Activated T-cell treated with anti-CD3 and anti-CD28 coated beads, Interleukin-2, amount 50 U/mL, for 72 hours (primary cell): ENCODE results near the gene YIPF4. TPM values are rescaled to one million over a fixed set of nuclear protein-coding genes. Genes with fewer than 3 reads are reported as not detected.

Source experiments
- ATAC-seq, 2 donors: fragments of 150-1000 bp; cut with Tn5 transposase; replicated peaks in 1 of 2; 2 replicates each; pipeline ENCODE4 v1.10.0; 2021; ENCODE audit warnings: moderate library complexity in 2 of 2, mild to moderate bottlenecking in 1 of 2
- DNase-seq, 2 donors: peaks; one replicate each; pipeline ENCODE4 v3.0.0; 2021 to 2022; ENCODE audit warnings: mixed read lengths in 1 of 2
- H3K27ac Mint-ChIP-seq: one replicate; pipeline ENCODE4 v1.8.0; 2022; ENCODE audit warnings: mild to moderate bottlenecking, moderate library complexity, mixed read lengths
- H3K27me3 Mint-ChIP-seq: one replicate; pipeline ENCODE4 v1.8.0; 2022; ENCODE audit warnings: low read depth, mixed read lengths
- H3K36me3 Mint-ChIP-seq, 2 donors: one replicate each; pipeline ENCODE4 v1.8.0; 2022; ENCODE audit warnings: mixed read lengths in 2 of 2, mild to moderate bottlenecking in 1 of 2; ENCODE audit not compliant: insufficient read depth in 2 of 2
- H3K4me1 Mint-ChIP-seq: one replicate; pipeline ENCODE4 v1.8.0; 2022; ENCODE audit warnings: low read depth, mixed read lengths
- H3K4me3 Mint-ChIP-seq, 2 donors: one replicate each; pipeline ENCODE4 v1.8.0; 2022; ENCODE audit warnings: mild to moderate bottlenecking in 2 of 2, mixed read lengths in 2 of 2, moderate library complexity in 2 of 2
- H3K9me3 Mint-ChIP-seq, 2 donors: one replicate each; pipeline ENCODE4 v1.8.0; 2022; ENCODE audit warnings: mixed read lengths in 2 of 2
- total RNA-seq, 2 donors: library from RNA; stranded (reverse); gene quantifications; one replicate each; pipeline ENCODE4 v1.2.3, GENCODE V29; 2022

Gene YIPF4
- total RNA-seq: 10 to 100 TPM; 48.7 to 57.7 TPM

DNA sequence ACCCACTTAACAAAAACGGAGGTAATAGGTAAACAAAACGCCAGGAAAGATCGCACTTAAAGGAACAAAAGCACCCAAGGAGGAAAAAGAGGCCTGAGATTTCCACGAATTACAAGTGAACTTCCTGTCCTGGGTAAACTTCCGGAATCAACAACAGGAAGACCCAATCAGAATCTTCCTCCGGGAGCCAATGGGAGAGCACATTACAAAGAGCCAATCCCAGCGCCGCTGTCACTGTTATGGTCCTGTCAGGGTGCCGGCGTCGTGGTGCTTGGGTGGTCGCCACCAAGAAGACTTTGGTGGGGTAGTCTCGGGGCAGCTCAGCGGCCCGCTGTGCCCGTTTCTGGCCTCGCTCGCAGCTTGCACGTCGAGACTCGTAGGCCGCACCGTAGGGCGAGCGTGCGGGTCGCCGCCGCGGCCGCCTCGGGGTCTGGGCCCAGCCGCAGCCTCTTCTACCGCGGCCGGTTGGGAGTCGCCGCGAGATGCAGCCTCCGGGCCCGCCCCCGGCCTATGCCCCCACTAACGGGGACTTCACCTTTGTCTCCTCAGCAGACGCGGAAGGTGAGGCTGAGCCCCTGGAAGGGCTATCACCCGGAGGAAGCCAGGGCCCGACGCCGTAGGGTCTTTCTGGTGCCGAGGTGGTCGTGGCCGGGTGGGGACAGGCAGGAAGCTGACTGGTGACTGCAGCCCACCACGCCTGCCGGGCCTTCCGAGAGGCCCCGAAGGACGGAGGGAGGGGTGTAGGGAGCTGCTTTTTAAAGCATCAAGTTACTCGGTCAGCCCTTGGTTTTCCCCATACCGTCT, at the start of gene YIPF4:
Gene YIPF4 (plus strand): TSS at position 231 of the 804 bp plus-strand sequence. CDS start 252 bp downstream, at position 483.
- Mint-ChIP-seq H3K4me1 (peaks cover 20% of the 10 kb centered on the region), H3K36me3 (peaks cover 5 to 6% of the 10 kb centered on the region in 2 donors), H3K9me3 (no peaks in the 10 kb centered on the region), H3K4me3 (peak within 1 kb of the TSS; percentile 80 to 98), H3K27me3 (no peaks in the 10 kb centered on the region), H3K27ac (peak within 1 kb of the TSS; percentile 99)
- peak; percentile 87 to 90 for DNase-seq
- peak; percentile 98 for ATAC-seq

DNA sequence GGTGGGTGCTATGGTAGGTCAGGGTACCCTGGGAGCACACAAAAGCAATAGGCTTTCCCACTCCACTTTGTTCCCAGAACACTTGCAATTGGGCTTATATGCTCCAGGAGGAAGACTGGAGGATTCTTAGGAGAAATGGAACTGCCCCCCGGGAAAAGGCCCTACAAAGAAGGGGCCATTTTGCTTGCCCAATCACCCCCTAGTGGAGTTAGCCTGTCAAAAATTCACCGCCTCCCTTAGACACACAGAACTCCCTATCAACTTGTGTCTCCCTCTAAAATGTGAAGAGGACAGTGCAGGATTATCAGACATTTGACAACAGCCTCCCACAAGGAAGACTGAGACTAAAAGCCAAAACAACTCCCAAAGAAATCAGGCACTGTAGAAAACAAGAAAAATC, 49.5 kb upstream of the YIPF4 start:
- H3K9me3 Mint-ChIP-seq: peaks cover 0 to 2% of the 10 kb centered on the region in 2 donors
- no peaks in the 10 kb centered on the region for H3K4me1 Mint-ChIP-seq
- no peak overlapping the region for H3K27ac Mint-ChIP-seq
- H3K36me3 Mint-ChIP-seq: no peaks in the 10 kb centered on the region
- no peak overlapping the region for H3K4me3 Mint-ChIP-seq
- H3K27me3 Mint-ChIP-seq: no peaks in the 10 kb centered on the region
- ATAC-seq: no peak
- no peak for DNase-seq

DNA sequence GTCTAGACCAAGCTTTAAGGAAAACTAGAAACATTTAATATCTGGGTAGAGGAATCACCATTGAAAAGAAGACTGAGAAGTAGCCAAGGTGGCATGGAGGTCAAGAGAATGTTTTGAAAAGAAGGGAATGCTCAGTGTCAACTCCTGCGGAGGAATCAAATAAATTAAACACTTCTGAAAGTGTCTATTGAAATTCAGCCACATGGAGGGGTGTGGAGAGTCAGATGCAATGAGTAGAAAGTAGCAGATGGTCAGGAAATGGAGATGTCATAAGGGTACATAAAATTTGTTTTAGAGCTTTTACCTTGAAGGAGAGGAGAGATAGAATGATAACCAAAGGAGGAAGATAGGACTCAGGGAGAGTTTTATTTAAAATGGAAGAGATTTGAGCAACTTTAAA, 48.1 kb upstream of the YIPF4 start:
- ATAC-seq (no peak), DNase-seq (no peak)
- no peaks in the 10 kb centered on the region for H3K27me3 Mint-ChIP-seq
- H3K9me3 Mint-ChIP-seq: peaks cover 0 to 2% of the 10 kb centered on the region in 2 donors
- no peak overlapping the region for H3K4me3 Mint-ChIP-seq
- H3K4me1 Mint-ChIP-seq: no peaks in the 10 kb centered on the region
- H3K36me3 Mint-ChIP-seq: no peaks in the 10 kb centered on the region
- no peak overlapping the region for H3K27ac Mint-ChIP-seq

DNA sequence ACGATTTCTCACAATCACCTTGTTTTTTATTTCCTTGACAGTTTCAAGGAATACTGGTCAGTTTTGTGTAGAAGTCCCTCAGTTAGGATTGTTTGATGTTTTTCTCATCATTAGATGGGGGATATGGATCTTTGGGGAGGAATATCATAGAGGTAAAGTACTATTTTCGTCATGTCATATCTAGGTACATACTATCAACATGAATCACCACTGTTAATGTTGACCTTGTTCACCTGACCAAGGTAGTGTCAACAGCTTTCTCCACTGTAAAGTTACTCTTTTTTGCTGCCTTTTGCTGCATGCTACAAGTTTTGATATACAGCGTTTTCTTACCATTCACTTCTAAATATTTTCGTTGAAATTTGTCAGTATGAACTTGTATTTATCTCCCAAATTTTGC, 45.7 kb upstream of the YIPF4 start:
- ATAC-seq (no peak), DNase-seq (no peak)
- Mint-ChIP-seq H3K4me3 (no peak overlapping the region), H3K9me3 (peaks cover 0 to 2% of the 10 kb centered on the region in 2 donors), H3K27me3 (no peaks in the 10 kb centered on the region), H3K36me3 (peaks cover 1 to 3% of the 10 kb centered on the region in 2 donors), H3K27ac (no peak overlapping the region), H3K4me1 (no peaks in the 10 kb centered on the region)

DNA sequence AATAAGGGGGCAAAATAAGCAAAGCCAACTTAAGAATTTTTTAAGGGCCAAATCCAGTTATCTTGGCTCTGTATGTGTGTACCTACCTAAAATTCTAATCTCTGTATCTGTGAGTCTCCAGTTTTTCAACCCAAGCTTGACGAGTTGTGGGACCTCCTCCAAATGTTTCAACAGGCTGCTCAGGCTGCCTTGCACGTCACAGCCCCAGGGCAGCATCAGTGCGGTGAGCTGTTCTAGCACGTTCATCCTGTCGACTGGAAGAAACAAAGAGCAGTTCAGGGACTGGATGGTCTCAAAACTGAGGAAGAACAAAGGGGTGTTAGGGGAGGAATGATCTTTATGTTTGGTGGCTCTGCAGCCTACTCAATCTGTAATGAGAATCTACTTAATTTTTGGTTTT, 42.4 kb upstream of the YIPF4 start:
- H3K9me3 Mint-ChIP-seq: peaks cover 0 to 2% of the 10 kb centered on the region in 2 donors
- DNase-seq (no peak), ATAC-seq (no peak)
- H3K4me1 Mint-ChIP-seq: no peaks in the 10 kb centered on the region
- H3K27ac Mint-ChIP-seq: no peak overlapping the region
- H3K27me3 Mint-ChIP-seq: no peaks in the 10 kb centered on the region
- peaks cover 1 to 3% of the 10 kb centered on the region in 2 donors for H3K36me3 Mint-ChIP-seq
- no peak overlapping the region for H3K4me3 Mint-ChIP-seq

DNA sequence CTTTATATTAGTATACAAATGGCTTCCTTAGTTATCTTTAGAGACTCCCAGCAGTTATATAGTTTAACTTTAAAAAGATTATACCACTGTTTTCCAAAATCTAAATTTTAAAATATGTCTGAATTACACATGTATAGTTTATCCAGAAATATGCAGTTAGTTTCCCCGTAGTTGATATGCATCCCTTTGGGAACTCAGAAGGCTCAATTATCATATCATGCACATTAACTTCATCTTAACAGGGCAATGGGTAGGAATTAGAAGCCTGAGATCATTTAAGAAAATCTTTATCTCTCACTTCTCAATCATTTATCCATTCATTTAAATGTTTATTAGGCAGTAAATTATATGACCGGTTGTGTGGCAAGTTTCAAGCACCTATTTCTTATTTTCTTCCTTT, 40.2 kb upstream of the YIPF4 start:
- Mint-ChIP-seq H3K9me3 (peaks cover 0 to under 1% of the 10 kb centered on the region in 2 donors), H3K4me1 (no peaks in the 10 kb centered on the region), H3K27ac (no peak overlapping the region), H3K27me3 (no peaks in the 10 kb centered on the region), H3K36me3 (peaks cover 1 to 3% of the 10 kb centered on the region in 2 donors), H3K4me3 (no peak overlapping the region)
- DNase-seq (no peak), ATAC-seq (no peak)

DNA sequence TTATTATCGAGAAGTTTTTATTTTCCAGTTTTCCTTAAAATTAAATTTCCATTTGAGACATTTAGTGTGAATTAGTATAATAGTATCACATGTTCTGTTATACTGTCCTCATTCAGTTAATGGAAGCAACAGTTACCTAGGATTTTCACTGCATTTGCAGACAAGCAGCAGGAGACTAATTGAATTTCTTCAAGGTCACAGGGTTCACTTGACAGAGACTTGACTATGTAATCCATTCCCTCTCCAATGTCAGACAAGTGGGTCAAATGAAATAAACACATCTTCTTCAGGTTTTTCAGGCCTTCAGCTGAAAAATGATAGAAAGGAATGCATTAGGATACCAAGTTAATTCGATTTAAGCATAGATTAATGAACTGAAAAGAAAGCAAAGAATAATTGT, 39.7 kb upstream of the YIPF4 start:
- Mint-ChIP-seq H3K9me3 (no peaks in the 10 kb centered on the region), H3K4me1 (no peaks in the 10 kb centered on the region), H3K36me3 (peaks cover 1 to 3% of the 10 kb centered on the region in 2 donors), H3K4me3 (no peak overlapping the region), H3K27me3 (no peaks in the 10 kb centered on the region), H3K27ac (no peak overlapping the region)
- no peak for ATAC-seq
- no peak for DNase-seq

DNA sequence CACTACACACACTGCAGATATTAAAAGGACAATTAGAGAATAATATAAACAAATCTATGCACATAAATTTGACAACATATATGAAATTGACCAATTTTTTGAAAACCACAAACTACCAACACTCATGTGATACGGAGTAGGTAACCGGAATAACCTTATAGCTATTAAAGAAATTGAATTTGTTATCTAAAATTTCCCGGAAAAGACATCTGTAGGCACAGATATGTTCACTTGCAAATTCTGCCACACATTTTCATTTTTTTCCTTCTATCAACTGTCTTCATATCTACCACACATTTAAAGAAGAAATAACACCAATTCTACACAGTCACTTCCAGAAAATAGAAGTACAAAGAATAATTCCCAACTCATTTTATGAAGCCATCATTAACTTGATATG, 35.4 kb upstream of the YIPF4 start:
- ATAC-seq: no peak
- no peaks in the 10 kb centered on the region for H3K4me1 Mint-ChIP-seq
- H3K9me3 Mint-ChIP-seq: no peaks in the 10 kb centered on the region
- no peaks in the 10 kb centered on the region for H3K27me3 Mint-ChIP-seq
- no peak overlapping the region for H3K4me3 Mint-ChIP-seq
- H3K27ac Mint-ChIP-seq: no peak overlapping the region
- H3K36me3 Mint-ChIP-seq: no peaks in the 10 kb centered on the region
- no peak for DNase-seq

DNA sequence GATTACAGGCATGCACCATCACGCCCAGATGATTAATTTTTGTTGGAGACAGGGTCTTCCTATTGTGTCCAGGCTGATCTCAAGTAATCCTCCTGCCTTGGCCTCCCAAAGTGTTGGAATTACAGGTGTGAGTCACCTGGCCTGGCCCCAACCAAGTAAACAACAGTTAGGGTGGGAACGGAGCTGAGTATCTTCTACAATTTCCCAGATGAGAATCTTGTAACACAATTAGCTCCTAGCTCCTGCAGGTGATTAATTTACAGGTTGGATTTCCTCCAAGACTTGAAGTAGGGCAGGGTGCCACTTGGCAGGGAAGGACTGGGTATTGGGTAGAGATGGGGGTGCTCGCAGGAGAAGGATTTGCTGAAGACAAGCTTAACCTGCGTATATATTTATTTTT, 30.8 kb upstream of the YIPF4 start:
- H3K4me1 Mint-ChIP-seq: no peaks in the 10 kb centered on the region
- H3K27ac Mint-ChIP-seq: no peak overlapping the region
- no peaks in the 10 kb centered on the region for H3K9me3 Mint-ChIP-seq
- no peaks in the 10 kb centered on the region for H3K36me3 Mint-ChIP-seq
- no peaks in the 10 kb centered on the region for H3K27me3 Mint-ChIP-seq
- ATAC-seq (no peak), DNase-seq (no peak)
- no peak overlapping the region for H3K4me3 Mint-ChIP-seq

DNA sequence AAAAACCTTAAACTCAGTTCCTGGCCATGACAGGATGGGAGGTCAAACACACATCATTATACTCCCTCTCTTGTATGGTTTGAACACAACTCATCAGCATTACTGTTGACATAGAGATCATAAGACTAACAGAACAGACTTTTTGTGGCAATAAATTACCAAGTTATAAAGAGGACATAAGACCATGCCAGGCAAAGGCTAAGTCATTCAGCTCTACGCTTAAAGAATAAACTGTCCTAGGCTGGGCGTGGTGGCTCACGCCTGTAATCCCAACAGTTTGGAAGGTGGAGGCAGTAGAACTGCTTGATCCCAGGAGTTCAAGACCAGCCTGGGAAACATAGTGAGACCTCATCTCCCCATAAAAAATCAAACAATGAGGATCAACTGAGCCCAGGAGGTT, 29.4 kb upstream of the YIPF4 start:
- Mint-ChIP-seq H3K4me1 (no peaks in the 10 kb centered on the region), H3K36me3 (no peaks in the 10 kb centered on the region), H3K27ac (no peak overlapping the region), H3K4me3 (no peak overlapping the region), H3K27me3 (no peaks in the 10 kb centered on the region), H3K9me3 (no peaks in the 10 kb centered on the region)
- DNase-seq (no peak), ATAC-seq (no peak)

DNA sequence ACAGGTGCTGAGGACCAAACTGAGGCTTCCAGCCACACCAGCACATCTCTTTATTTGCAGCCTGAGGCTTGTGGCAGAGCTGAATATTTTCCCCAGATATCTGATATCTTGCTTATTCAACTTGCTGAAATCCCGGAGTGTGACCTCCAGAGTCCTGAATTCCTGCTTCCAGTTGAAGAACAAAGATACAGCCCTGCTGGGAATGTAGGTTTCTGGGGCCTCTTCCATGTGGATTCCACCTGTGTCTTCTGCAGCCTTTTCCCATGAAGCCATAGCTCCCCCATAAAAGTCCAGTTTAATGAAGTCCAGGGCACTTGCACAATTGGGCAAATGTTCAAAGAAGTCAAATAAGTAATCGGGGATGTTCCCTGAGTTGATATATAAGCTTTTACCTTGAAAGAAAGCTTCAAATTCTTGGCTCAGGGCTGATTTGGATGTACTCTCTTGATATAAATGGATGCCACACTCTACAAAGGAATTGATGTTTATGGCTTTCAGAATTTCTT, 27.9 kb upstream of the YIPF4 start:
- no peaks in the 10 kb centered on the region for H3K36me3 Mint-ChIP-seq
- ATAC-seq (no peak), DNase-seq (no peak)
- no peak overlapping the region for H3K27ac Mint-ChIP-seq
- no peaks in the 10 kb centered on the region for H3K9me3 Mint-ChIP-seq
- H3K4me1 Mint-ChIP-seq: no peaks in the 10 kb centered on the region
- H3K4me3 Mint-ChIP-seq: no peak overlapping the region
- H3K27me3 Mint-ChIP-seq: no peaks in the 10 kb centered on the region

DNA sequence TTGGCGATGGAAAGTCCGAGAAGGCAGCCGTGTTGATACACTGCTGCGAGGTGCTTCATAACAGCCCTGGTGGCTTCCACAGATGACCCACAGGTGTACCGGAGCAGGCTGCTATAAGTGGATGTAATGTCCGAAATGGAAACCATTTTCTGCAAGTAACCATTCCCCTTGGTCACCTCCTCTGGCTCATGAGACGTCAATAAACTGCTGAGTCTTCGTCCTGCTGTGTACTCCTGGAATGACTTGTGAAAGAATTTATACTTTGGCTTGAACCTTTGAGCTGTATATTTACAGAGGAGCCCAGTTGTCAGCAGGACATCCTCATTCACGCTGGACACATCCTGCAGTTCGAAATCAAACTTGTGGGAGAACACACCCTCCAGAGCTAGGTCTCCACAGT, 27.4 kb upstream of the YIPF4 start:
- Mint-ChIP-seq H3K27ac (no peak overlapping the region), H3K4me1 (no peaks in the 10 kb centered on the region), H3K36me3 (no peaks in the 10 kb centered on the region), H3K27me3 (no peaks in the 10 kb centered on the region), H3K4me3 (no peak overlapping the region), H3K9me3 (no peaks in the 10 kb centered on the region)
- ATAC-seq (no peak), DNase-seq (no peak)

DNA sequence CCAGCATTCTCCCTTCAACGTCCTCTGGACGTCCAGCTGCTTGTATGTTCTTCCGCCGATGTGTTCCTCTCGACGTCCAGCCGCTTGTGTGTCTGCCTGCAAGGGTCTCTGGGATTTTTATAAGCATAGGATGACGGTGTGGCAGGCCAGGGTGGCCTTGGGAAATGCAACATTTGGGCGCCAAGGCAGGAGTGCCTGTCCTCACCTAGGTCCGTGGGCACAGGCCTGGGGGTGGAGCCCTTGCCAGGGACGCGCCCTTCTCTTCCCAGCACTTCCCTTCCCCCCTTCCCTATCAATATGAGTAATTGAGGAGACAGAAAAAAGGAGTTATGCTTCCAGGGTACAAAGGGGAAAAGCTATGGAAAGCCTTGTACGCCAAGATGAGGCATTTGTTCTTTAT, 19.5 kb upstream of the YIPF4 start:
- H3K4me3 Mint-ChIP-seq: no peak overlapping the region
- H3K4me1 Mint-ChIP-seq: no peaks in the 10 kb centered on the region
- no peaks in the 10 kb centered on the region for H3K27me3 Mint-ChIP-seq
- DNase-seq (no peak), ATAC-seq (no peak)
- H3K27ac Mint-ChIP-seq: no peak overlapping the region
- no peaks in the 10 kb centered on the region for H3K36me3 Mint-ChIP-seq
- no peaks in the 10 kb centered on the region for H3K9me3 Mint-ChIP-seq

DNA sequence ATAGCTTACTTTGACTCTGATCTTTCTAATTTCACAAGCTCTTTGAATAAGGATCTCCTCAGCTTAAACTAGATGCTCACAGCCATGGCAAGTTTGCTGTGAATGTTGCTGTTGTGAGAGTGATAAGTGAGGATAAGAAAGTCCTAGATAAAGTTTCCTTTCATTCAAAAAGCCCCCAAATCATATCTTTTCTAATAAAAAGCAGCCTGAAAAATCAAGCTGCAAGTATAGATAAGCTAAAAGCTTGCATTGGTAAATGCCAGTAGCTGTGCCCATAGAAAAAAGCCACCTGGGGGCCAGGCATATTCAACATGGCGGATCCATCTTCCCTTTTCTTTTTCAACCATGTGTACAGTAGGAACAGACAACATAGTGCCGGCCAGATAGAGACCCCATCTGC, 17.3 kb upstream of the YIPF4 start:
- ATAC-seq (no peak), DNase-seq (no peak)
- no peaks in the 10 kb centered on the region for H3K9me3 Mint-ChIP-seq
- no peaks in the 10 kb centered on the region for H3K27me3 Mint-ChIP-seq
- peaks cover 9% of the 10 kb centered on the region for H3K4me1 Mint-ChIP-seq
- H3K27ac Mint-ChIP-seq: no peak overlapping the region
- H3K4me3 Mint-ChIP-seq: no peak overlapping the region
- H3K36me3 Mint-ChIP-seq: no peaks in the 10 kb centered on the region
